Ammon's horn (tissue), 1 donor: ENCODE results near the gene HIPK2.

ENCODE experiments used
- DNase-seq: peaks from one replicate; pipeline ENCODE4 v3.0.0-alpha.2; 2016; ENCODE audit warnings: low spot score

Gene HIPK2

DNA sequence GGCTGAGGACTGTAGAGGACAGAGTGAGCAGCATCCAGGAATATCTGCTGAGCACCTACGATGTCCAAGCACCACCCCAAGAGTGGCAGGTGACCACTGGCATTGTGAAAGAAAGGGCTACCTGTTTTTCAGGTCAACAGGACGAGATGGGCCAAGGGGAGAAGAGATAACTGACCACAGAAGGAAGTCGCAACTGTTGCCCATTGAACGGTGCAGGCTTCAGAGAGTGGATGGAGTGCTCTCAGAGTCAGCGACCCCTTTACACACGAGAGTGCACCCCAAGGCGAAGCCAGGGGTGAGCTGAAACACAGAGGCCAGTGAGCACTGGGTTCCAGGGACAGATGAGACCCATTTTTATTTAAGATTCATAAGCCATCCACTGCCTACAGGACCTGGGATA lies 42.3 kb downstream of the HIPK2 start:
- no peak for DNase-seq

DNA sequence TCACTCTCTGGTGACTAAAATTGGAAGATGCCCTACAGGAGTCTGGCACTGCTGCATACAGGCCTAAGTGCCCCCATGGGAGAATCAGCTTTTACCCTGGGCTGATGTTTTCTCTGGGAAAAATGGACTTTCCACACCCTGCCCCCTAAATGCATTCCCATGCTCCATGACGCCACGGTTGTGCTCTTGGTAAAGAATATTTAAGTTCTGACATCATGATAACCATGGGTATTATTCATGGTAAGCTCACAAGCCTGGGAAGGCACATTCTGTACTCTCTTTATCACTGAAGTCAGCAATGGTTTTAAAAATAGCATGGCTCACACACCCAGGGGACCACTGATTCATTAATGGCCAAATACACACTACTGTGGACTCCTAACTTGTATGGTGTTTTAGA lies 43.4 kb downstream of the HIPK2 start:
- DNase-seq, result no peak

DNA sequence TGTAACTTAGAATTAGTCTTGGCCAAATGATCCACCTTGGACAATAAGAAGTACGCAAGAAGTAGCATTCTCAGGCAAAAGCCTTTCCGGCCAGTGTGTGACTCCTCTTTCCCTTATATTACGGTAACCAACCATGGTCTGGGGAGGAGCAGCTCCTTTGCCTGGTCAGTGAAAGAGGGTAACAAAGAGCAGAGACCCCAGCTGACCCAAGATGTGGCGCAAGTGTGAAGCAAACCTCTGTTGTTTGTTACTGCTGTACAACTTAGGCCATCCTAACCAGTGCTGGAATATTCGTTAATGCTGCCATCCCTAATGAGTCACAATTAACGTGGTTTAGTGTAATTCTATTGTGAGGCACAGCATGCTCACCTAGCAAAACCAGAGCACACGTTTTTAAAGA lies 44.0 kb downstream of the HIPK2 start:
- DNase-seq, result no peak

DNA sequence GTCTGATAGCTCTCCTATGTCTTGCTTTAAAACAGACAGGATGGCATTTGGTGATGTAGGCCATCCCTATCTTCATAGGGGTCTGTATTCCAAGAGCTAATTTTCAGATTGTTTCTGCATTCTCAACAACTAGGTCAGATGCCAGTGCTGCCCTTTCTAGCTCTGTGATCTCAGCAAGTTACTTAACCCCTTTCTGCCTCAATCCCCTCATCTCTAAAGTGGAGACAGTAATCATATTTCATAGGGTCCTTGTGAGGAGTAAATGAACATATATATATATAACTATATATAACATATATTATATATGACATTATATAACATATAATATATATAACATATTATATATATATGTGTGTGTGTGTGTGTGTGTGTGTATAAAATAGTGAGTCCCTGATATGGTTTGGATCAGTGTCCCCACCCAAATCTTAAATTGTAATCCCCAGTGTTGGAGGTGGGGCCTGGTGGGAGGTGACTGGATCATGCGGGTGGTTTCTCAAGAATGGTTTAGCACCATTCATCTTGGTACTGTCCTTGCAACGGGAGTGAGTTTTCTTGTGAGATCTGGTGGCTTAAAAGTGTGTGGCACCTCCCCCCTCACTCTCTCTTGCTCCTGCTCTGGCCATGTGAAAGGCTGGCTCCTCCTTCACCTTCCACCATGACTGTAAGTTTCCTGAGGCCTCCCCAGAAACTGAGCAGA lies 45.2 kb downstream of the HIPK2 start:
- DNase-seq, result no peak

DNA sequence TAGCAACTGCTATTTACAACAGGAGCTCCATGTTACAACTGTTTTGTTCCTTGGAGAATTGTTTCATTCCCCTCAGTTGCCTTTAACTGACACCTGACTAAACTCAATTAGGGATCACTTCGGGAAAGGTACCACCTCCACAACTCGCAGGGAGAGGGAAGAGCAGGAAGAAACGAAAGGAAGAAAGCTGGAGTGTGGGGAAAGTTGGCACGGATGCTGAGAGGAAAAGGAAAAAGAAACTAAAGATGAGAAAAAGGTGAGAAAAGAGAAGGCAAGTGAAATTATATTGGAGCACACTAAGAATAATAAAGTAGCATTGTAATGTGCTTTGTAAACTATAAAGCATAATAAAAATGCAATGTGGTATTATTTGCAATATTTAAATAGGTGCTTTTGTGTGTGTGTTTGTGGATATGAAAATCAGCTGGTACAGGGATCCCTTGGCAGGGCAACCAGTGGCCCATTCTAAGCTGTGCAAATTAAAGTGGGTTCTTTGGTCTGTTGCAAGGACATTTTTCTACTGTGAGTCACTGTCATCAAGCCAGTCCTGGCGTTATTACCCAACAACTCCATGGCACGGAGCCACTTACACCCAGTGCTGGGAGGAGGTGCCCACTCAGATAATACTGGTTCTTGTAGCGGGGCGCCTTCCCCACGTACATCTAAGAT lies 45.9 kb downstream of the HIPK2 start:
- DNase-seq, result peak; percentile 82

DNA sequence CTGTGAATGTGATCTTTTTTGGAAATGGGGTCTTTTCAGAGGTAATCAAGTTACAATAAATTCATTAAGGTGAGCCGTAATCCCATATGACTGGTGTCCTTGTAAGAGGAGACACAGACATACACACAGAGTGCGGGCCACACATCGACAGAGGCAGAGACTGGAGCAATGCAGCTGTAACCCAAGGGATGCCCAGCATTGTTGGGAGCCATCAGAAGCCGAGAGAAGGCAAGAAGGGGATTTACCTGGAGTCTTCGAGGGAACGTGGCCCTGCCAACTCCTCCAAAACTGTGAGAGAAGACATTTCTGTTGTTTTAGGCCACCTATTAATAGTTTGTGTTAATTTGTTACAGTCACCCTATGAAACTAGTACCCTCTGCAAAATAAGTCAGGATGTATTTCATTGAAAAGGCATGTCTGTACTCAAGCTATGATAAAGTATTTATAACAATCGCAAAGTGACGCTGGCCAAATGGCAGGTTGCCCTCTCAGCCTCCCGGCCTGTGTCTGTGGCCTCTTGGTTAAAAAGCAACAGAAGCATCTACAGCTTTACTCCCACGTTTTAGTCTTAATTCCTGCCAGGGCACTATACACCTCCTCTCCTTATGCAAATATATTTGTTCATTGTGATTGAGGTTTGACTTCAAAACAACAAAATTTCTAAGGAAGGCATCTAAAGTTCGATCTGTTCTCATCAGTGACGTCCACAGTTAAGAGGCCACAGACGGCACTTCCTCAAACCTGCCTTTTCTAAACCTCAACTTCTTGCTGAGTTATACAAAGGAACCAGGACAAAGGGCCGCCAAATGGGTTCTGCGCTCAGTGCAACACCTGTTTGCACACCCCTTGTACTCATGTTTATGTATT lies 46.8 kb downstream of the HIPK2 start:
- DNase-seq, result no peak

DNA sequence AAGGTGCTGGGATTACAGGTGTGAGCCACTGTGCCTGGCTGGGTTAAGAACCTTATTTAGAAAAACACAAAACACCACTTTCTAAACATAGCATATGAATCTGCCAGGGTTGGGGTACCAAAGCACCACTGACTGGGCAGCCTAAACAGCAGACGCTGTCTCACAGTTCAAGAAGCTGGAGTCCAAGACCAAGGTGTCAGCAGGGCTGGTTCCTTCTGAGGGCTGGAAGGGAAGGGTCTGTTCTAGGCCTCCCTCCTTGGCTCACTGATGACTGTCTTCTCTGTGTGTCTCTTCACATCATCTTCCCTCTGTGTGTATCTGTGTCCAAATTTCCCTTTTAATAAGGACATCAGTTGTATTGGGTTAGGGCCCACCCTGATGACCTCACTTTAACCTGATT lies 49.6 kb downstream of the HIPK2 start:
- DNase-seq, result no peak

DNA sequence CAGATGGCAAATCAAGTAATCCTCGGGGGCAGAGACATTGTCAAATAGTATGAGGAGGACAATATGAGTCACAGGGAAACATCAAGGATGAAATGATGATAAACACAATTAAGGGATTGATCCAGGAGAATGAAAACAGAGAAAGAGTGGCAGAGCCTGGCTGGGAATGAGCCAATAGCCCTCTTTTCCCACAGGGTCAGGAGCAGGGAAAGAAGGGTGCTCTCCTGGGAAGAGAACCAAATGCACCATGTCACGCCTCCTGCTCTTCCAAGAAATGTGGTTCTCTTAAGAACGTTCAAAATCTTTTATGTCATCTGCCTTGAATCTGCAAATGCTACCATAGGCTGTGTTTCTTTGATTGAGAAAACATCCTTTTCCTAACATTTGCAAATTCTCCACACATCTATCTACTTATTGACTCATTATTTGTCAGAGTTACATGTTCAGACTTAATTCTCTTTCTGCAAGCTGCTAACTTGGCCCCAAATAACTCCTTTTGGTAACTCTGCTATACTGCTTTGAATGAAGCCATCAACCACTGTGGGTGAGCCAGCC lies 50.6 kb downstream of the HIPK2 start:
- DNase-seq, result no peak

DNA sequence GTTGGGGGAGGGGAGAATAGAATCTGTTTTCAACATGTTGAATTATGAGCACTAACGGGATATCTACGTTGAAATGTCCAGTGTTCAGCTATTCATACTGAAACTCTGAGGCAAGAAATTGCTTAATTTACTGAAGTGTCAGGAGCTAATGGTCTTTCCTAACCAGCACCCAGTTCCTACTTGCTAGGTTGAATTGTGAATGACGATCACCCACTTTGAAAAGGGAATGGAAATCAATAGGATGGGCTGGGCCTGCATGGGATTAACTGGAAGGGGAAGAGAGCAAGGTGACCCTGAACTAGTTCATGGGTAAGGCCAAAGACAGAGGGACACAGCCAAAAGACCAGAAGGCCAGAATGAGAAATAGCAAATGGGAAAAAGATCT lies 51.3 kb downstream of the HIPK2 start:
- DNase-seq, result no peak

DNA sequence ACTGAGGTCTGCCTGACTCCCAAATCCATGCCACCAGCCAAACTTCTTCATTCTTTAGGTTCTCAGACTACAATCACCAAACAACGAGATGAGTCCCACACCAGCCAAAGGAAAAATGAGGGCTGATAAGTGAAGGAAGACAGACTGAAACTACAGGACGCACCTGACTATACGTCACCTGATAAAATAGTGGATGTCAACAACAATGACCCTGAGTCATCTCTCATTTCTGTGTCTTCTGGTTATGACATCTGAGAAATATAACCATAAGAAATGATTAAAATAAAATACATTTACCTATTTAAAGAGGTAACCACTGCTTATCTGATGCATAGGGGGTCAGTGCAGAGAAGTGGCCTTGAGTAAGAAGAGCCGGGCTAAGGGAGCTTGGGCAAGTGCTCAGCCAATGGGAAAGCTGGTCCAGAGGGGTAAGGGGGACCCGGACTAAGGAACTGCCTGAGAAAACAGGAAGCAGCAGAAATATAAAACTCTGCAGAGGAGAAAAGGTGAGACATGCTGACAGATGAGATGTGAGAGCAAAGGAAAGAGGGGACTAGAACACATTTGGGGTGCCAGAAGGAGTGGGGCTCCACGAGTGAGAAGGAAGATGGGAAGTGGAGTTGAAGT lies 51.8 kb downstream of the HIPK2 start:
- no peak for DNase-seq

DNA sequence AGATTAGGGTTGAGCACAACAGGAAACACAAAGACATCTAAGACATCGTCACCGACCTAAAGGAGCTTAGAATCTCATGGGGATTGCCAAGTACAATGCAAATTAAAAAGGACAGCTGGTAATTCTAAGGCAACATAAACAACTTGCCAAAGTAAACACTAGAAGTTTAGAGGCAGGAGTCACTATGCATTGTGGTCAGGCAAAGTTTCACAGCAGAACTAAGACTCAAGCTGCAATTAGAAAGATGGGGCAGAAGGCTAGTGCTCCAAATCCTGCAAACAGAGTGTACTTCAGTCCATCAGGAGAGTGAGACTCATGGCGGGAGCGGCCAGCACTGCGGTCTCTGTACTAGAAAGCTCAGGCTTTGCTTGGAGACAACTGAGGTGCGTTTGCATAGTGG lies 52.7 kb downstream of the HIPK2 start:
- no peak for DNase-seq

DNA sequence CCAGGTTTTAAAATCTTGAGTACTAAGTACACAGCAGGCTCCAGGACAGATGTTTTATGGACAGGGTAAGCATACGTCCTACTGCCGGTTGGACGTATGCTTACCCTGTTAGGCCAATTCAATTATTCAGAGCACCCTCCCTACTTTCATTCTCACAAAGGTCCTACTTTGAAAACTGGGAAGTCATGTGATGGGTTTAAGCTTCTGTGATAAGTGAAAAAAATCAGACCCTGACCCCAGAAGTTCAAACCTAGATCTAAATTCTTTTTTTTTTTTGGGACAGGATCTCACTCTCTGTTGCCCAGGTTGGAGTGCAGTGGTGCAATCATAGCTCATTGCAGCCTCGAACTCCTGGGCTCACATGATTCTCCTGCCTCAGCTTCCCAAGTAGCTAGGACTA lies 55.2 kb downstream of the HIPK2 start:
- no peak for DNase-seq

DNA sequence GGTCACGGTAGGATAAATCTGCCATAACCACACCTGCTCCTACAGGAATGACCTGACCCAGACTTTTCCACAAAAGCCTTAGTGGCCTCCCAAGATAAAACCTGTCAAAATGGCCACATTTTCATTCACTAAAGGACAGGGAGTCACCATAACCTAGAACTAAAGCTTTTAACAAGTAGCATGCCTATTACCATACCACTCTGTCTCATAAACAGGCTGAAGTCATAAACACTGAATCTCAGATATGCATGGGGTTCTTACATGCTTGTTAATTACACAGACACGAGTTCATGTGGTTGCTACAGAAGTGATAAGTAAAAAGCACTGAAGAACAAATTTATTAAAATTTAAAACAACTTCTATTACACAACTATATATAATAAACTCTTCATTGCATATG lies 56.0 kb downstream of the HIPK2 start:
- no peak for DNase-seq

DNA sequence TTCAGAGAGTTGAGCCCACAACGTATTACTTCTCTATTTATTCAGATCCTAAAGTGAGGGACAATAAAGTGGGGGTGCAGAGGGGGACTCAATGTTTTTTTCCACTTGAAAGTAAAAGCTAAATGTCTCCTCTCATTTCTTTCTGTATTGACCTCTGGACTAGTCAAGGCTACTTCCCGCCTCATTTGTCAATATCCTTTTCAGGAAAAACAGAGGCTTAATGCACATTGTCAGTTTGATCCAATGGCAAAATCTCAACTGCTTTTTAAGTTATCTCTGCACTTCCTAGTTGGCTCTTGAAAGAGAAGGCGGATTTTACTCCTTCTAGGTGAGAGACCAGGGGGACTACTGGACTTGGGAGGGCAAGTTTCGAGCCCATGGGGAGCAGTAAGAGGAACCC lies 56.4 kb downstream of the HIPK2 start:
- no peak for DNase-seq

DNA sequence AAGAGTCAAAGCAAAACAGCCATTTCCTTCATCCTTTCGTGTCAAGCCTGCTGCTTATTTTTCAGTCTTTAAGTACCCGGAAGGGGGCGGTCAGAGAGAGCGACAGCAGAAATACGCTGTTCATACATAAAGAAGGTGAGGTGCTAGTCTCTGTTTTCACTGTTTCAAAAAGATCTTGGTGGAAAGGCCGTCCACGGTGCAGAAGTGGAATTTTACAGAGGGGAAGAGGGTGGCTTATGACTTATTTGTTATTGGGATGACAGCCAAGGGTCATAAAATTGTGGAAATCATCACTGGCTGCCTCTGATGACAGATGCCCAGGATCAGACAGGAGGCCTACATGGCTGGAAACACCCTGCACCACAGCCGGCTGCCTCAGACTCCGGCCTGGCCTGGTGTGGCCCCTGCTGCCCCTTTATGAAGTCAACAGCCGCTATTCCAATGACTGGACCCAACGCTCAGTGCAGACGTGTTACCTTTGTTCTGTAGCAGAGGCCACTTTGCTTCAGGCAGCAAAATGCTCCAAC lies 57.0 kb downstream of the HIPK2 start:
- no peak for DNase-seq

DNA sequence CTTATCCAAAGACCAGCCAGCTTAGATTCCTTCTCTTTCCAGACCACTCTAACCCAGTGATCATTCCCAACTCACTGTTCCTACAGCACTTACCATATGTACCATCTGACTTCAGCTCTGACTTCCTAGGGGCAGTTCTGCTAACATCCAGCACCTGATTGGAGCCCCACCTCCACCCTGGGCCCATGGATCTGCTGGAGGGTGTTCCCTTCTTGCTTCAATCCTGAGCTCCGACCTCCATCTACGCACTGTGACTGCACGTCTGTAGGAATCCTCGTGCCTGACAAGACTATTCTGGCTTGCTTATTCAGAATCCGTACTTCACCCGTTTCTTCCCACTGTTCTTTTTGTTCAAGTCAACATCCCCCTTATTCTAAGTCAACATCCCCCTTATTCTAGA lies 57.6 kb downstream of the HIPK2 start:
- no peak for DNase-seq

DNA sequence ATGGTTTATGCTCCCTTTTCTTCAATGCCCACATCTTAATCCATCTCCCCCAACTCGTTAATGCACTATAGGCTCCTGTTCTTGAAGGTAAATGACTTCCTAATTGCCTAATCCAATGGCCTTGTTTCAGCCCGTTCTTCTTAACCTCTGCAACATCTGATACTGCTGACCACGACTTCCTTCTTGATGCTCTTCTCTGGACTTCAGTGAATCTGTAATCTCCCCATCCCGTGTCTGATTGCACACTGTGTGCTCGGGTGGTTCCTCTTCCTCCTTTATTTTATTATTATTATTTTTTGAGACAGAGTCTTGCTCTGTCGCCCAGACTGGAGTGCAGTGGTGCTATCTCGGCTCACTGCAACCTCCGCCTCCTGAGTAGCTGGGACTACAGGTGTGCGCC lies 58.9 kb downstream of the HIPK2 start:
- DNase-seq, result no peak

DNA sequence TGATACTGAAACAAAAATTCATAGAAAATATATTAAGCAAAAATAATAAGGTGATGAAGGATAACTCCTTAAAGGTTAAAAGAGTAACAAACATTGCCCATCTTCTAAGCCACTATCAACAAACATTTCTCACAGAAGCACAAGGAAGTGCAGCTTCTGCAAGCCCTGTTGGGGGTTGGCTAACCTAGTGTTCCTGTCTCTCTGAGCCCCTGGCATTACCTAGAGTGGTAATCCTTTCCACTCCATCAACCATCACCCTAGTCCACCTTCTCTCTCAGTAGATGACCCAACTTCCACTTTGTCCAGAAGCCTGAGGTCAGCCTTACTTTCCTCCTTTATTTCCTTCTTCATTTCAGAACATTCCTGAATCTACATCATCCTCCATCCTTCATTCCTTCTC lies 59.7 kb downstream of the HIPK2 start:
- no peak for DNase-seq

DNA sequence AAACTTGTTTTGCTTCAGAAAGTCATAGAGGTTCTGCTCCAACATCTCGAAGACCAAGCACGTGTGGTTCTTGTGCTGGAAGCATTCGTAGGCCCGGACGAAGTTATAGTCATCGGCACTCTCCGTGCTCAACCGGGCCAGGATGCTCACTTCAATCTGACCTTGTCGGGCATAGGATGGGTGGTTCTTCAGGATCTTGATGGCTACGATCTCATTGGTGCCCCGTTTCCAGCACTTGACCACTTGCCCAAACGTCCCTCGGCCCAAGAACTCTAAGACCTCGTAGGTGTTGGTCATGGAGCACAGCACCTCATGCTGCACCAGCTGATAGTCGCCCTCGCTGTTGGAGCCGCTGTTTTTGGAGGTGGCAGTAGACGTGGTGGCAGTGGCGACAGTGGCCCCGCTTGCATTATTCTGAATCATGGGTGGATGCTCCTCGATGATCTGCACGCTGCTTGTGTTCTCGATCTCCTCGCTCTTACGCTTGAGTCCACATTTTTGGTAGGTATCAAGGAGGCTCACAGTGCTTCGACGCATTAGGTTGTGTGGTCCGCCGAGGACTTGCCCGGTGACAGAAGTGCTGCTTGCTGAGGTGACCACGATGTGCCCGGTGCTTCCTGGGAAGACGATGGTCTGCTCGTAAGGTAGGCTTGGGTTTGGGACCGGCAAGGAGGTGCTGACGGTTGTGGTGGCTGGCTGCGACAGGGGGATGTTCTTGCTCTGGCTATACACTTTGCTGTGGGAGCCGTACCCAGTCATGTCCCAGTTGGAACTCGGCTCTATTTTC lies 61.4 kb downstream of the HIPK2 start:
- DNase-seq, result no peak

DNA sequence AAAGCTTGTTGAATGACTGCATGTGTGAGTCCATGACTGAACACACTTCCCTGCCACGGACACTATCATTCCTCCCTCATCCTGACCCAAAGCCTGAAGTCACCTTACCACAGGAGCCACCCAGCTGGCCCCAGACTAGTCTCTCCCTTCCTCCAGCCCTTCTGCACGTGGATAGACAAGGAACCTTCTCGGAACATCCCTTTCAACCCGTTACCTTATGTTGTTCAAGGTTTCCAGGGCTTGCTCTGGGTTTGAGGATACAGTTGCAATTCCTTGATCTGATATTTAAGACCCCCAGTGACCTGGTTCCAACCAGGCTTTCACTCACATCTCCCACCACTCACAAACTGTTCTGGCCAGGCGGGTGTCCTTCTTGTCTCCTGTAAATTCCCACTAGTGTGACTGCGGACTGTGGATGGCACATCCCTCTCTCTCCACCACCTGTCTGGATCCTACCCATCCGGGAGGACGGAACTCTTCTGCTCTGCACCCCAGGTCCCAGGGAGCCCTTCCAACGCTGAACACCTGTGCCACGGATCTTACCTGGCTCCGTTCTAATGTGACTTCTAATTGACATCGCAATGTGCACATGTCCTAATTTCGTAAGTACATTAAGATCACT lies 62.5 kb downstream of the HIPK2 start:
- no peak for DNase-seq
